ENCODE measurements around the gene IRGQ. TPM values are rescaled to one million over a fixed set of nuclear protein-coding genes. Genes with fewer than 3 reads are reported as not detected.
A peak's percentile ranks its signal among the peaks of the same experiment; 100 is the strongest.

The IRGQ gene
- total RNA-seq, 2 experiments from 2014 or later: 28.9 to 29.8 TPM

- Mint-ChIP-seq H3K4me1 (ENCODE audit: low read depth) (peaks cover 57% of the 10 kb centered on the region), H3K27ac (peak overlapping the region; percentile 96), H3K4me3 (peak overlapping the region; percentile 37), H3K9me3 (no peaks in the 10 kb centered on the region), H3K36me3 (ENCODE audit: low read depth) (peaks cover 50% of the 10 kb centered on the region), H3K27me3 (no peaks in the 10 kb centered on the region)
- Histone ChIP-seq H3K27me3 (ENCODE audit: control insufficient read depth in 1 of 2, insufficient read depth in 2 of 2, low read length in 2 of 2) (no peaks in the 10 kb centered on the region), H3K9me3 (ENCODE audit: control insufficient read depth in 1 of 2, insufficient read depth in 1 of 2, low read length in 2 of 2) (no peaks in the 10 kb centered on the region), H3K4me3 (ENCODE audit: low read length) (no peak overlapping the region), H3K36me3 (ENCODE audit: insufficient read depth, low read length) (peaks cover 25% of the 10 kb centered on the region), H3K27ac (ENCODE audit: low read depth in 1 of 2, low read length in 2 of 2) (peak overlapping the region in 1 of 2 donors; percentile 27), H3K4me1 (ENCODE audit: insufficient read depth, low read length) (peaks cover 50% of the 10 kb centered on the region)
- POLR2A ChIA-PET: interaction anchor here (2.8 to 6.4 kb wide), 2 partner anchors 27 to 35 kb away, joined by 17 to 40 read pairs; partner anchors contain the start of genes IRGQ, ZNF575 and ZNF576
- ATAC-seq (ENCODE audit: poor library complexity) (no peak), DNase-seq (peak in 4 of 14 experiments; percentile 15 to 41 (median 28))
- intact Hi-C loops (cut with DNase I, micrococcal nuclease): loop anchor here in 1 of 2 experiments (5.0 kb wide), 1 partner anchor 33 kb away; the partner anchor contains the start of gene ETHE1
- TF ChIP-seq CTCF (IDR thresholded peaks at IDR 0.05): no peak
- CTCF ChIA-PET: interaction anchor here (1.1 to 6.0 kb wide), 2 partner anchors 17 to 34 kb away, joined by 3 to 31 read pairs; partner anchors contain the start of genes IRGQ and ZNF576
These were observed 35.2 kb downstream of the IRGQ start for GRCh38 chr19:43560687-43561086.

GRCh38 chr19:43555185-43555770 is 40.7 kb downstream of the IRGQ start:
- intact Hi-C loops (cut with DNase I, micrococcal nuclease): loop anchor here (1.0 to 10.0 kb wide), 4 partner anchors 20 to 230 kb away; partner anchors contain the start of genes KCNN4 (in 1 of the 2), PINLYP (in 1 of the 2) and XRCC1 (in 1 of the 2)
- Mint-ChIP-seq H3K4me1 (ENCODE audit: low read depth) (peaks cover 13% of the 10 kb centered on the region), H3K27me3 (no peaks in the 10 kb centered on the region), H3K4me3 (peak overlapping the region; percentile 8), H3K9me3 (no peaks in the 10 kb centered on the region), H3K36me3 (ENCODE audit: low read depth) (peaks cover 76% of the 10 kb centered on the region), H3K27ac (peak overlapping the region; percentile 15)
- no peak overlapping the region for H3K27ac ChIP-seq (ENCODE audit: low read depth in 1 of 2, low read length in 2 of 2)
- no peak overlapping the region for H3K4me3 ChIP-seq (ENCODE audit: low read length)
- ChIA-PET POLR2A (interaction anchor here (0.6 to 3.0 kb wide), 10 partner anchors 8 to 116 kb away, joined by 3 to 52 read pairs (median 4); partner anchors contain the start of genes IRGQ, PHLDB3, ZNF575 and ZNF576), CTCF (interaction anchor here (0.6 to 4.5 kb wide), 23 partner anchors 9 to 190 kb away, joined by 3 to 122 read pairs (median 4); partner anchors contain the start of genes IRGQ, PHLDB3, PINLYP and XRCC1)
- H3K36me3 ChIP-seq (ENCODE audit: insufficient read depth, low read length): peaks cover 59% of the 10 kb centered on the region
- TF ChIP-seq CTCF (IDR thresholded peaks at IDR 0.05): peak; percentile 82
- peaks cover 7% of the 10 kb centered on the region for H3K4me1 ChIP-seq (ENCODE audit: insufficient read depth, low read length)
- no peaks in the 10 kb centered on the region for H3K27me3 ChIP-seq (ENCODE audit: control insufficient read depth in 1 of 2, insufficient read depth in 2 of 2, low read length in 2 of 2)
- no peaks in the 10 kb centered on the region for H3K9me3 ChIP-seq (ENCODE audit: control insufficient read depth in 1 of 2, insufficient read depth in 1 of 2, low read length in 2 of 2)
- peak; percentile 100 for ATAC-seq (ENCODE audit: poor library complexity)
- DNase-seq: peak; percentile 76 to 91 (median 82)

- Mint-ChIP-seq H3K36me3 (ENCODE audit: low read depth) (peaks cover 80% of the 10 kb centered on the region), H3K4me1 (ENCODE audit: low read depth) (peaks cover 9% of the 10 kb centered on the region), H3K27ac (peak overlapping the region; percentile 47), H3K27me3 (no peaks in the 10 kb centered on the region), H3K4me3 (no peak overlapping the region), H3K9me3 (no peaks in the 10 kb centered on the region)
- TF ChIP-seq CTCF (IDR thresholded peaks at IDR 0.05): no peak
- POLR2A ChIA-PET: interaction anchor here (0.6 to 3.0 kb wide), 9 partner anchors 9 to 115 kb away, joined by 3 to 52 read pairs (median 4); partner anchors contain the start of genes IRGQ, PHLDB3, ZNF575 and ZNF576
- intact Hi-C loops (cut with DNase I, micrococcal nuclease): loop anchor here in 1 of 2 experiments (10.0 kb wide), 1 partner anchor 230 kb away; the partner anchor contains the start of gene KCNN4
- ATAC-seq (ENCODE audit: poor library complexity) (no peak), DNase-seq (no peak)
- Histone ChIP-seq H3K9me3 (ENCODE audit: control insufficient read depth in 1 of 2, insufficient read depth in 1 of 2, low read length in 2 of 2) (no peaks in the 10 kb centered on the region), H3K4me1 (ENCODE audit: insufficient read depth, low read length) (peaks cover 6% of the 10 kb centered on the region), H3K27me3 (ENCODE audit: control insufficient read depth in 1 of 2, insufficient read depth in 2 of 2, low read length in 2 of 2) (no peaks in the 10 kb centered on the region), H3K4me3 (ENCODE audit: low read length) (no peak overlapping the region), H3K27ac (ENCODE audit: low read depth in 1 of 2, low read length in 2 of 2) (no peak overlapping the region), H3K36me3 (ENCODE audit: insufficient read depth, low read length) (peaks cover 65% of the 10 kb centered on the region)
- CTCF ChIA-PET: interaction anchor here (0.6 to 4.5 kb wide), 18 partner anchors 10 to 191 kb away, joined by 3 to 122 read pairs (median 4); partner anchors contain the start of genes IRGQ, PHLDB3, PINLYP and XRCC1
These were observed 41.5 kb downstream of the IRGQ start for GRCh38 chr19:43554317-43554895.

Data from CD4-positive, alpha-beta T cell (primary cell).